HCT116 (cell line): Measurements from ENCODE around the gene TEPSIN. TPM values are rescaled to one million over a fixed set of nuclear protein-coding genes. Genes with fewer than 3 reads are reported as not detected.

Experiments
- ATAC-seq: fragments of 200-7000 bp; cut with Tn5 transposase; 2 replicates; pipeline ENCODE4 v1.9.1; 2020; ENCODE audit warnings: mild to moderate bottlenecking, moderate library complexity
- BruUV-seq: library from RNA; stranded (reverse); fragments of 400-500 nt; replicated peaks from 2 replicates; lab custom pipeline; 2021; lab: Mats Ljungman, UMichigan
- CTCF ChIA-PET: fragments of 300-600 bp; sonication (Branson Sonifier 250); formaldehyde crosslinking; loops from one replicate; lab custom pipeline; 2021; ENCODE audit warnings: antibody characterized with exemption; lab: Charles Lee
- POLR2A ChIA-PET: fragments of 300-600, 350-600 bp; sonication (Branson Sonifier 250); formaldehyde crosslinking; loops from one replicate; lab custom pipeline; 2021; ENCODE audit warnings: antibody characterized with exemption; lab: Charles Lee
- RAD21 ChIA-PET, 2 experiments: fragments of 300-600 bp; sonication (Branson Sonifier 250); formaldehyde crosslinking; loops; one replicate each; lab custom pipeline; 2023; ENCODE audit warnings: low total read pairs in 2 of 2; ENCODE audit not compliant: uncharacterized antibody in 2 of 2, unreplicated experiment in 2 of 2, low non-redundant PET in 1 of 2; lab: Charles Lee
- DNase-seq: peaks from one replicate; pipeline ENCODE4 v3.0.0-alpha.2; 2010; ENCODE audit warnings: low read depth, low spot score
- H2AFZ ChIP-seq: fragments of 200-600 bp; shearing (Covaris generic), sonication (generic); 2 replicates; pipeline ENCODE4 v1.6.1; 2017; ENCODE audit warnings: low read depth, mixed run types, mixed read lengths, antibody characterized with exemption, low read length; ENCODE audit not compliant: poor library complexity, severe bottlenecking
- H3K27ac ChIP-seq: 2 replicates; pipeline ENCODE4 v1.5.1; 2012; ENCODE audit warnings: low read depth, low read length
- H3K27me3 ChIP-seq: fragments of 200-600 bp; sonication (generic); 2 replicates; pipeline ENCODE4 v1.6.1; 2016; ENCODE audit warnings: mixed run types, low read length, mixed read lengths; ENCODE audit not compliant: insufficient read depth
- H3K36me3 ChIP-seq, 2 experiments: fragments of 200-500 bp in 1 of 2; fragments of 200-600 bp in 1 of 2; sonication (Bioruptor generic) in 1 of 2; sonication (generic) in 1 of 2; 2 replicates each; pipeline versions ENCODE4 v1.5.1 to v1.6.1; 2014 to 2016; ENCODE audit warnings: low read length in 2 of 2, inconsistent platforms in 1 of 2, mixed read lengths in 1 of 2, mixed run types in 1 of 2; ENCODE audit not compliant: insufficient read depth in 2 of 2, control insufficient read depth in 1 of 2
- H3K4me1 ChIP-seq, 2 experiments: fragments of 200-600 bp in 1 of 2; sonication (generic) in 1 of 2; 2 replicates each; pipeline versions ENCODE4 v1.5.1 to v1.6.1; 2012 to 2017; ENCODE audit warnings: low read length in 2 of 2, inconsistent platforms in 1 of 2, mild to moderate bottlenecking in 1 of 2, mixed read lengths in 1 of 2, mixed run types in 1 of 2, moderate library complexity in 1 of 2; ENCODE audit not compliant: insufficient read depth in 2 of 2, control insufficient read depth in 1 of 2
- H3K4me2 ChIP-seq: fragments of 200-600 bp; sonication (generic); 2 replicates; pipeline ENCODE4 v1.6.1; 2017; ENCODE audit warnings: mixed run types, low read length, mixed read lengths
- H3K4me3 ChIP-seq, 2 experiments: fragments of 200-600 bp in 1 of 2; sonication (generic) in 1 of 2; replicated peaks in 1 of 2; 2 replicates each; pipeline ENCODE4 v1.5.1; 2011 to 2016; ENCODE audit warnings: low read length in 2 of 2, control low read depth in 1 of 2, low read depth in 1 of 2, mild to moderate bottlenecking in 1 of 2, mixed read lengths in 1 of 2, mixed run types in 1 of 2
- H3K79me2 ChIP-seq: fragments of 200-600 bp; sonication (generic); 2 replicates; pipeline ENCODE4 v1.6.1; 2017; ENCODE audit warnings: mild to moderate bottlenecking, mixed run types, low read length, moderate library complexity, mixed read lengths; ENCODE audit not compliant: insufficient read depth
- H3K9ac ChIP-seq: fragments of 200-600 bp; sonication (generic); 2 replicates; pipeline ENCODE4 v1.6.1; 2016; ENCODE audit warnings: low read length, mixed read lengths
- H3K9me2 ChIP-seq: fragments of 200-600 bp; sonication (generic), shearing (Covaris generic); 2 replicates; pipeline ENCODE4 v1.6.1; 2017; ENCODE audit warnings: mixed run types, mild to moderate bottlenecking, moderate library complexity; ENCODE audit not compliant: insufficient read depth
- H3K9me3 ChIP-seq, 2 experiments: fragments of 200-500 bp in 1 of 2; fragments of 200-600 bp in 1 of 2; sonication (Bioruptor generic) in 1 of 2; sonication (generic) in 1 of 2; 2 replicates each; pipeline ENCODE4 v1.6.1; 2014 to 2017; ENCODE audit warnings: low read length in 2 of 2, mixed read lengths in 2 of 2, inconsistent platforms in 1 of 2, low read depth in 1 of 2, mild to moderate bottlenecking in 1 of 2, mixed run types in 1 of 2, moderate library complexity in 1 of 2; ENCODE audit not compliant: control insufficient read depth in 1 of 2, insufficient read depth in 1 of 2
- H4K20me1 ChIP-seq: fragments of 200-600 bp; sonication (generic), shearing (Covaris generic); 2 replicates; pipeline ENCODE4 v1.6.1; 2017; ENCODE audit warnings: mixed run types, mild to moderate bottlenecking, moderate library complexity; ENCODE audit not compliant: insufficient read depth
- ATF3 ChIP-seq: IDR thresholded peaks from 2 replicates; pipeline ENCODE4 v1.6.1; 2012
- CBX3 ChIP-seq: IDR thresholded peaks from 2 replicates; pipeline ENCODE4 v1.6.1; 2012; ENCODE audit warnings: low read depth
- EGR1 ChIP-seq: IDR thresholded peaks from 2 replicates; pipeline ENCODE4 v1.6.1; 2012; ENCODE audit warnings: low read depth
- ELF1 ChIP-seq: IDR thresholded peaks from 2 replicates; pipeline ENCODE4 v1.6.1; 2012; ENCODE audit warnings: low read depth, borderline replicate concordance
- EZH2phosphoT487 ChIP-seq: fragments of 200-600 bp; IDR thresholded peaks from 2 replicates; pipeline ENCODE4 v1.6.1; 2018; ENCODE audit warnings: antibody characterized with exemption, borderline replicate concordance
- FOSL1 ChIP-seq: IDR thresholded peaks from 2 replicates; pipeline ENCODE4 v1.6.1; 2012; ENCODE audit warnings: low read depth
- JUND ChIP-seq: IDR thresholded peaks from 2 replicates; pipeline ENCODE4 v1.6.1; 2012
- POLR2A ChIP-seq: IDR thresholded peaks from 2 replicates; pipeline ENCODE4 v1.7.0; 2011; ENCODE audit warnings: borderline replicate concordance; ENCODE audit not compliant: insufficient read depth, insufficient read length; ENCODE audit errors: extremely low read depth
- POLR2AphosphoS5 ChIP-seq: IDR thresholded peaks from 2 replicates; pipeline ENCODE4 v1.6.1; 2011; ENCODE audit warnings: mild to moderate bottlenecking, low read depth, low read length, moderate library complexity
- RAD21 ChIP-seq: IDR thresholded peaks from 2 replicates; pipeline ENCODE4 v1.6.1; 2012; ENCODE audit warnings: low read depth, mild to moderate bottlenecking
- SIN3A ChIP-seq: IDR thresholded peaks from 2 replicates; pipeline ENCODE4 v1.6.1; 2012; ENCODE audit warnings: low read depth
- SP1 ChIP-seq: IDR thresholded peaks from 2 replicates; pipeline ENCODE4 v1.6.1; 2012; ENCODE audit warnings: low read depth
- SRF ChIP-seq: IDR thresholded peaks from 2 replicates; pipeline ENCODE4 v1.6.1; 2012; ENCODE audit warnings: low read depth
- TCF7L2 ChIP-seq: IDR thresholded peaks from 2 replicates; pipeline ENCODE4 v1.7.0; 2011; ENCODE audit warnings: borderline replicate concordance, inconsistent platforms; ENCODE audit not compliant: insufficient read depth, insufficient read length; ENCODE audit errors: extremely low read depth
- YY1 ChIP-seq: IDR thresholded peaks from 2 replicates; pipeline ENCODE4 v1.6.1; 2011; ENCODE audit warnings: low read length, low read depth, moderate library complexity, mild to moderate bottlenecking; ENCODE audit not compliant: insufficient replicate concordance; ENCODE audit errors: extremely low read depth
- ZBTB33 ChIP-seq: IDR thresholded peaks from 2 replicates; pipeline ENCODE4 v1.6.1; 2011; ENCODE audit warnings: mild to moderate bottlenecking, low read length, moderate library complexity; ENCODE audit not compliant: insufficient replicate concordance; ENCODE audit errors: extremely low read depth
- ZNF274 ChIP-seq: fragments of 200-500 bp; sonication (Bioruptor generic); IDR thresholded peaks from 2 replicates; pipeline ENCODE4 v1.6.1; 2014; ENCODE audit warnings: mild to moderate bottlenecking, low read depth, low read length, inconsistent platforms
- intact Hi-C: fragments of 100-400 bp; cut with micrococcal nuclease; formaldehyde crosslinking; loops from 2 replicates; pipeline ENCODE4 v1.10.0; 2022
- total RNA-seq: library from RNA; stranded (reverse); gene quantifications from one replicate; pipeline ENCODE4 v1.2.1, GENCODE V29; 2021; ENCODE audit not compliant: unreplicated experiment
- TF ChIP-seq, protein P1 (sequence below), 3 experiments: fragments of 200-600 bp in 1 of 3; sonication (generic) in 1 of 3; IDR thresholded peaks in 2 of 3; conservative IDR thresholded peaks in 1 of 3; 2 replicates each; pipeline ENCODE4 v1.5.1; 2012 to 2017; ENCODE audit warnings: low read depth in 2 of 3, low read length in 2 of 3, antibody characterized with exemption in 1 of 3, borderline replicate concordance in 1 of 3, control low read depth in 1 of 3, mild to moderate bottlenecking in 1 of 3, mixed read lengths in 1 of 3, mixed run types in 1 of 3, moderate library complexity in 1 of 3; ENCODE audit not compliant: insufficient read depth in 1 of 3
- TF ChIP-seq, protein P2 (sequence below): IDR thresholded peaks from 2 replicates; pipeline ENCODE4 v1.6.1; 2012
- TF ChIP-seq, protein P3 (sequence below): IDR thresholded peaks from 2 replicates; pipeline ENCODE4 v1.6.1; 2012; ENCODE audit warnings: low read depth

Gene TEPSIN
- total RNA-seq, 1 experiment from 2014 or later = 50.6 TPM

- H3K4me3 ChIP-seq = no peak overlapping the region
- no peaks in the 10 kb centered on the region for H3K9me3 ChIP-seq
- no peak overlapping the region for H2AFZ ChIP-seq
- ChIA-PET POLR2A (no interaction called here), CTCF (no interaction called here), RAD21 (no interaction called here)
- no peaks in the 10 kb centered on the region for H3K4me1 ChIP-seq
- H3K27me3 ChIP-seq = no peaks in the 10 kb centered on the region
- BruUV-seq = no TSS peak
- H3K27ac ChIP-seq = no peak overlapping the region
- H3K79me2 ChIP-seq = no peaks in the 10 kb centered on the region
- H4K20me1 ChIP-seq = no peaks in the 10 kb centered on the region
- ATAC-seq (no peak), DNase-seq (no peak)
- intact Hi-C loops = no loop called here
- H3K4me2 ChIP-seq = no peak overlapping the region
- no peak overlapping the region for H3K9ac ChIP-seq
- TF ChIP-seq YY1 (no peak), EZH2phosphoT487 (no peak), EGR1 (no peak), FOSL1 (no peak), SIN3A (no peak), ZNF274 (no peak), CBX3 (no peak), TCF7L2 (no peak), ATF3 (no peak), ZBTB33 (no peak), SP1 (no peak), JUND (no peak), RAD21 (no peak), ELF1 (no peak), SRF (no peak), POLR2AphosphoS5 (no peak), POLR2A (no peak)
- TF ChIP-seq, protein P1, sequence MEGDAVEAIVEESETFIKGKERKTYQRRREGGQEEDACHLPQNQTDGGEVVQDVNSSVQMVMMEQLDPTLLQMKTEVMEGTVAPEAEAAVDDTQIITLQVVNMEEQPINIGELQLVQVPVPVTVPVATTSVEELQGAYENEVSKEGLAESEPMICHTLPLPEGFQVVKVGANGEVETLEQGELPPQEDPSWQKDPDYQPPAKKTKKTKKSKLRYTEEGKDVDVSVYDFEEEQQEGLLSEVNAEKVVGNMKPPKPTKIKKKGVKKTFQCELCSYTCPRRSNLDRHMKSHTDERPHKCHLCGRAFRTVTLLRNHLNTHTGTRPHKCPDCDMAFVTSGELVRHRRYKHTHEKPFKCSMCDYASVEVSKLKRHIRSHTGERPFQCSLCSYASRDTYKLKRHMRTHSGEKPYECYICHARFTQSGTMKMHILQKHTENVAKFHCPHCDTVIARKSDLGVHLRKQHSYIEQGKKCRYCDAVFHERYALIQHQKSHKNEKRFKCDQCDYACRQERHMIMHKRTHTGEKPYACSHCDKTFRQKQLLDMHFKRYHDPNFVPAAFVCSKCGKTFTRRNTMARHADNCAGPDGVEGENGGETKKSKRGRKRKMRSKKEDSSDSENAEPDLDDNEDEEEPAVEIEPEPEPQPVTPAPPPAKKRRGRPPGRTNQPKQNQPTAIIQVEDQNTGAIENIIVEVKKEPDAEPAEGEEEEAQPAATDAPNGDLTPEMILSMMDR (IDR thresholded peaks at IDR 0.05 in 2 of 3, conservative IDR thresholded peaks at IDR 0.05 in 1 of 3; ENCODE audit: borderline replicate concordance in 1 of 3, insufficient read depth in 1 of 3, low read depth in 2 of 3, low read length in 2 of 3) = no peak
- TF ChIP-seq, protein P2, sequence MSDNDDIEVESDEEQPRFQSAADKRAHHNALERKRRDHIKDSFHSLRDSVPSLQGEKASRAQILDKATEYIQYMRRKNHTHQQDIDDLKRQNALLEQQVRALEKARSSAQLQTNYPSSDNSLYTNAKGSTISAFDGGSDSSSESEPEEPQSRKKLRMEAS = no peak
- TF ChIP-seq, protein P3, sequence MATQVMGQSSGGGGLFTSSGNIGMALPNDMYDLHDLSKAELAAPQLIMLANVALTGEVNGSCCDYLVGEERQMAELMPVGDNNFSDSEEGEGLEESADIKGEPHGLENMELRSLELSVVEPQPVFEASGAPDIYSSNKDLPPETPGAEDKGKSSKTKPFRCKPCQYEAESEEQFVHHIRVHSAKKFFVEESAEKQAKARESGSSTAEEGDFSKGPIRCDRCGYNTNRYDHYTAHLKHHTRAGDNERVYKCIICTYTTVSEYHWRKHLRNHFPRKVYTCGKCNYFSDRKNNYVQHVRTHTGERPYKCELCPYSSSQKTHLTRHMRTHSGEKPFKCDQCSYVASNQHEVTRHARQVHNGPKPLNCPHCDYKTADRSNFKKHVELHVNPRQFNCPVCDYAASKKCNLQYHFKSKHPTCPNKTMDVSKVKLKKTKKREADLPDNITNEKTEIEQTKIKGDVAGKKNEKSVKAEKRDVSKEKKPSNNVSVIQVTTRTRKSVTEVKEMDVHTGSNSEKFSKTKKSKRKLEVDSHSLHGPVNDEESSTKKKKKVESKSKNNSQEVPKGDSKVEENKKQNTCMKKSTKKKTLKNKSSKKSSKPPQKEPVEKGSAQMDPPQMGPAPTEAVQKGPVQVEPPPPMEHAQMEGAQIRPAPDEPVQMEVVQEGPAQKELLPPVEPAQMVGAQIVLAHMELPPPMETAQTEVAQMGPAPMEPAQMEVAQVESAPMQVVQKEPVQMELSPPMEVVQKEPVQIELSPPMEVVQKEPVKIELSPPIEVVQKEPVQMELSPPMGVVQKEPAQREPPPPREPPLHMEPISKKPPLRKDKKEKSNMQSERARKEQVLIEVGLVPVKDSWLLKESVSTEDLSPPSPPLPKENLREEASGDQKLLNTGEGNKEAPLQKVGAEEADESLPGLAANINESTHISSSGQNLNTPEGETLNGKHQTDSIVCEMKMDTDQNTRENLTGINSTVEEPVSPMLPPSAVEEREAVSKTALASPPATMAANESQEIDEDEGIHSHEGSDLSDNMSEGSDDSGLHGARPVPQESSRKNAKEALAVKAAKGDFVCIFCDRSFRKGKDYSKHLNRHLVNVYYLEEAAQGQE = no peak
- H3K9me2 ChIP-seq = no peaks in the 10 kb centered on the region
- H3K36me3 ChIP-seq = peaks cover 3 to 5% of the 10 kb centered on the region in 2 experiments; a peak in 3 of 4 replicates
Measured at GRCh38 chr17:81193051-81193410, 45.8 kb downstream of the TEPSIN start.
